HG03039 (cell line): ENCODE measurements around the gene ATP2C1.

ENCODE experiments used
- ATAC-seq: cut with Tn5 transposase; IDR thresholded peaks from one replicate; pipeline ENCODE4 v1.9.1; 2021; ENCODE audit warnings: mild to moderate bottlenecking, moderate library complexity; ENCODE audit not compliant: unreplicated experiment

Gene ATP2C1

DNA sequence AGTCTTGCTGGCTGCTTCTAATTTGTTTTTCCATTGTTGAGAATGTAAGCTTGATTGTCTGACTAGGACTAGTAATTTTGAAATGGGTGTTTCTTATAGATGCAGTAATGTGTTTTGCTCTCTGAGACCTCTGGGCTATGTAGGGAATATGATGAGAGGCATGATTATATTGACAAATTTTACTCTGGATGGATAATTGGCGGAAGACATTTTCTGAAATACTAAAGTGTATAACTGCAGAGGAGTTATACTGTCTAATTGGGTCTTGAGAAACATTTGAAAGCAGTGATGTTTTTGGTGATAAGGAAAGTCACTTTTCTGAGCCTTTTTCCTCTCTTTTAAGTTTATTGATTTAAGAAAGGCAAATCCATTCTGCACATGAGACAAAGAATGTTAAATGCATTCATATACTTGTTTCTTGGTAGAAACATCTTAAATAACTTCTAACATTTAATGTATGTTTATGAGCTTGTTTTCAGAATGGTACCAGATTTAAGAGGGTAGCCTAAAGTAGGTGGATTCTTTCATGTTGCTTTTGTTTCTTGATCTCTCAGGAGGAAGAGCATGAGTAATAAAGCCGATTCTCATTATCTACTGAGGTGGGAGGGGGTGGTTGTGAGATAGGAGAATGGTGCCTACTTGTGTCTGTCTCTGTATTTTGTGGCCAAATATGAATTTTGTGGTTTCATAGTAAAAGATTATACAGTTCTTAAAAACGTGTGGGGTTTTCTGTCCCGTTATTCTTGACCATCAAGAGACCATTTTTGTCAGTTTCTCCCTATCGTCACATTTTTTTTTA, 2.0 kb downstream of the ATP2C1 start:
- no peak for ATAC-seq

DNA sequence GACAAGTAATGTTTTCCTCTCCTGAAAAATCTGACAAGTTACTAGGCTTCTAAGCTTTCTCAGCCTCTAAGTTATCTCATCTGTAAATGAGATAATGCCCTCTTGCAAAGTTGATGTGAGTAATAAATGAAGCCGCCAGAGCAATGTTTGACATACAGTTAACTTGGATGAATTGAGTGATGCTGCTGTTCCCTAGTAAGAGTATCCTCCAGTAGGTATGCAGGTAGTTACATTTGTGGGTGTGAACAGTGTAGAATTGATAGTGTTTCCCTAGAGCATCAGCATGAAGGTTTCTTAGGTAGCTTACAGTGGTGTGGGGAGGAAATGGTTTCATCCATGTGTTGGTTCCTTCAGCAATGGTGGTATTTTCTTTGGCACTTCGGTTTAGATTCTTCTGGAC, 3.4 kb downstream of the ATP2C1 start:
- ATAC-seq: no peak

DNA sequence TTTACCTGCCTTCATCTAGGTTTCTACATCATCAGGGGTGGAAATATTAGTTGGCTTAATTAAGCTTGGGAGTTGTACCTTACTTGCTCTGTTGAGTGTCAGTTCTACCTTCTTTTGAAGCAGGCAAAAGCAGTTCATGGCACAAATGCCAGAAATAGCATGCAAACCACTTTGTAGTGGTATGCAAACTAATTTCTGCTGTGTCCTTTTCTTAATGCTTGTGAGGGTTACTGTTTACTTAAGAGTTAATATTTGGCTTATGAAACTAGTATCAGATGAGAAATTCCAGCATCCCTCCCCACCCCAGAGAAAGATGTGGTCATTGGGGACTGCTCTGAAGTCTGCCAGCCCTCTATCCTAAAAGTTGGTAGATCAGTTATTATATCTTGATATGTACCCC, 7.1 kb downstream of the ATP2C1 start:
- no peak for ATAC-seq

DNA sequence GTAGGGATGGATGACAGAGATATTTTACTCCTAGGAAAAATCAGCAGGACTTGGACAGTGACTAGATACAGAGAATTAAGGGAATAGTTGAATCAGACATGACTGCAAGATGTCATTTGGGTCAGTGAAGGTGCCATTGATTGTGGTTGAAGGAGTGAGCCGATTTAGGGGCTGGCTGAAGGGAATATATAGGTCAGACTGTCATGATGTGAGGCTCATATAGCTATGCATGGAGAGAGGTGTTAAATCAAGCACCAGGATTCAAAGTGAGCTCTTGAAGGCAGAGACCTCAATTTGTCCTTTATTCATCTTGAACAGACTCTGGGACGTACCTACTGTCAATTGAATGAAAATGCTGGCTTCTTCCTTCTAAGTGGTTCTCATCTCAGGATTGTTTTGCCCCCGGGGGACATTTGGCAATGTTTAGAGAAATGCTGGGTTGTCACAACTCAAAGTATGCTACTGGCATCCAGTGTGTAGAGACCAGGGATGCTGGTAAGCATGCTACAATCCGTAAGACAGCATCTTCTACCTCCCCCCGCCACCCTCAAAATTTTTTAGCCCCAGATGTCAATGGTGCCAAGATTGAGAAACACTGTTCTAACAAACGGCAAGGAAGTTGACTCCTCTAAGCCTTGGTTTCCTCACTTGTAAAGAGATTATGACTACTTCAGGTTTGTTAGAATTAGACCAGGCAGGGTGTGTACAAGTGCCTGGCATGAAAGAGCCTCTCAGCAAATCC, 7.8 kb downstream of the ATP2C1 start:
- no peak for ATAC-seq

DNA sequence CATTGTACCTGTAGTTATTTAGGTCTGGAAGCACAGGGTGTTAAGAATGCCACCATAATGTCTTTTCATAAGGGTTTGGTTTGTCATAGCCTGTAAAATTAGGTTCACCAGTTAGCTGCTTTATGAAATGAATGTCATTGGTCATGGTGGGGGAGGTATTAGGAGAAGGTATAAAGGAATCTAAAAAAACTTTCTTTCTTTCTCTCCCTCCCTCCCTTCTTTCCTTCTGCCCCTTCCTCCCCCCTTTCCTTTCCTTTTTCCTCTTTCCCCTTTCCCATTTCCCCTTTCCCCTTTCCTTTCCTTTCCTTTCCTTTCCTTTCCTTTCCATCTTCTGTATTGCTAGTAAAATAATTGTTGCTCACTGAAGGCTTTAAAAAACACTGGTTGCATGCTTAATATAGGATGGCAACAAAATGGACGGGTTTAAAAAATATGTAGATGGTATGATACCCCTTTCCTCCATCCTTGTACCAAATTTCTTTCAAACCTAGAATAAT, 9.6 kb downstream of the ATP2C1 start:
- no peak for ATAC-seq

DNA sequence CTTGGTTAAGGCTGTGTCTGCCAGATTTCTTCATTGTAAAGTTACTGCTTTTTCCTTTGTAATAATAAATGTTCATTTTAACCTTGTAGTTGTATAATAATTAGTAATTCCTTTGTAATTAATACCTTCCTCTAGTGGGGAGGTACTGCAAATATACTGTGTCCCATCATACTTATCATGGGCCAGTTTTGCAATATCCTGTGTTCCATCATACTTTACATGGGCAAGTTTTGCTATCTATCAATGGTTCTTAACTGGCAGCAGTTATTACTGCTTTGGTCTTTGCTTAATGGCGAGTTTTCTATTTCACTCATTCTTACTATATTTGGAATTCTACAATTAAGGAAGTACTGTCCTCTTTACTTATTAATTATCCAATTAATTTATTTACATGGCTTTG, 10.6 kb downstream of the ATP2C1 start:
- ATAC-seq: no peak

DNA sequence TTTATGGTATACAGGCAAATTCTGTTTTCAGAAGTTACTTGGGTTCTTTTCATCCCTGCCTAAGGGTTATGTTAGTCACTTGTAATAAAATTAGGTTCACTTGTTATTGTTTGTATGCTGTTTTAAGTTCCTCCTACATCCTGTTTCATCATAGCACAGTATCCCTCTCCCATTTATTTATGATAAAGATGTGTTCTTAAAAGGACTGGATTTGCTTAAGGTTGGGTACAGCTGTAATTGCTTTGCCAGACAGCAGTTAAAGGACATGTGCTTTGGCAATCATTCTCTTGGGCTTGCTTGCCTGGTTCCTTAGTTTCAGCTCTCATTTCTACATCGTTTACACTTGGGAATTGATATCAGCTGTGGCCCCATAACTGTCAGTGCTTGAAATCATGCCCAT, 11.7 kb downstream of the ATP2C1 start:
- no peak for ATAC-seq

DNA sequence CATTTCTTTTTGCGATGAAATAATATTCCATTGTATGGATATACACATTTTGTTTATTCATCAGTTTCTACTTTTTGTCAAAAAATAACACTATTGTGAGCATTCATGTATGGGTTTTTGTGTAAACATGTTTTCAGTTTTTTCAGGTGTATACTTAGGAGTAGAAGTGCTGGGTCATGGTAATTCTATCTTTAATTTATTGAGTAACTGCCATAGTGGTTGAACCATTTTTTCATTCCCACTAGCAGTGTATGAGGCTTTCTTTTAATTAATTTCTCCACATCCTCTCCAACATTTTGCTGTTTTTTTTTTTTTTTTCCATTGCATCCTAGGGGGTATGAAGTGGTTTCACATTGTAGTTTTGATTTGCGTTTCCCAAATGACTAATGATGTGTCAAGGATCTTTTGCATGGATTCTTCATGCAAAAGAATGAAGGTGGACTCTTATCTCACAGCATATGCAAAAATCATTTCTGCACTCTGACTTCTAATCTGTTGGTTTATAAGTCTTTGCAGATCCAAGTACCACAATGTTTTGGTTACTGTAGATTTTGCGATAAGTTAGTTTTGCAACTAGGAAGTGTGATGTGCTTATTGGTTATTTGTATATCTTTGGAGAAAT, 12.6 kb downstream of the ATP2C1 start:
- no peak for ATAC-seq

DNA sequence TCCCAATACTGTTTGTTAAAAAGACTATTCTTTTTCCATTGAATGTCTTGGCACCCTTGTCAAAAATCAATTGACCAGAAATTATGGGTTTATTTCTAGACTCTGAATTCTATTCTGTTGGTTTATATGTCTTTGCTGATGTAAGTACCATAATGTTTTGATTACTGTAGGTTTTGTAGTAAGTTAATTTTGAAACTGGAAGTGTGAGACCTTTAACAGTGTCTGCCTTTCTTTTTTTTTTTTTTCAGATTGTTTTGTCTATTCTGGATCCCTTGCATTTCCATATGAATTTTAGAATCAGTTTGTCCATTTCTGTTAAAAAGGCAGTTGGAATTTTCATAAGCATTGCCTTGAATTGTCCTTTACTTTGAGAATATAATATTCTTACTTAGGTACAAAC, 13.6 kb downstream of the ATP2C1 start:
- ATAC-seq: no peak

DNA sequence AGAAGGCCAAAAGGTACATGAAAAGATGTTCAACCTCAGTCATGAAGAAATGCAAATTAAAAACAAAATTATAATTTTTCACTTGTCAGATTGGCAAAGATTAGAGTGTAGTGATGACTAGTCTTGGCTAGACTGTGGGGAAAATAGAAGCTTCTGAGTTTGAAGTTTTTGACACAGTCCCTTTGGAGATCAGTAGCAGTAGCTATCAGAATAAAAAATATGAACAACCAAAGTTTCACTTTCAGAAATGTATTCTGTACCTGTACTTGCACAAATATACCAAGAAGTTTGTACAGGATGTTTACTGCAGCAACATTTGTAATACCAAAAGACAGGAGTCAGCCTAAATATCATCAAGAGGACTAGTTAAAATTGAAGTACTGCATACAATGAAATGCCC, 14.1 kb downstream of the ATP2C1 start:
- no peak for ATAC-seq

DNA sequence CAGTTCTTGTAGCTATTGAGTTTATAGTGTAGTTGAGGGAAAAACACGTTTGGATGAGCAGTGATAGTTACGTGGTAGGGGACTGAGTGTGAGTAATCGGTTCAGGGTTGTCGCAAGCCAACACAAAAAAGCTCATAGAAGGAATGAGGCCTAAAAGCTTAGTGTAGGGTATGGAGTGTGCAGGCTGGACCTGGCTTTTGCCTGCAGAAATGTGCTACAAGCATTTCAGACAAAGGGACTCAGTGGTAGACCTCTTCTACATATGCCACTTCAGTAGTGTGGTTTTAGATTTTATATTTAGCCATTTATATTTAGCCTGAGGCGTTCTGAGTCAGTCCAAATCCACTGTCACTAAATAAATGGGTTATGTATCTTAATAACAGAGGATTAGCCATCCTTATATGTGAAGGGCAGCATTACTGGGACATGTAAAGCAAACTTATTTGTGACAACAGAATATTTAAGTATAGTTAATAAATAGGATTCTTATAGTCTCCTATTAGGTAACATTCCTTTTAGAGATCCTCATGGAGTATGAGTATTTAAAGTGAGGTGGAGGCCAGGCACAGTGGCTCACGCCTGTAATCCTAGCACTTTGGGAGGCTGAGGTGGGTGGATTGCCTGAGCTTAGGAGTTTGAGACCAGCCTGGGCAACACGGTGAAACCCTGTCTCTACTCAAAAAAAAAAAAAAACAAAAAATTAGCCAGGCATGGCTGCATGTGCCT, 21.8 kb downstream of the ATP2C1 start:
- no peak for ATAC-seq

DNA sequence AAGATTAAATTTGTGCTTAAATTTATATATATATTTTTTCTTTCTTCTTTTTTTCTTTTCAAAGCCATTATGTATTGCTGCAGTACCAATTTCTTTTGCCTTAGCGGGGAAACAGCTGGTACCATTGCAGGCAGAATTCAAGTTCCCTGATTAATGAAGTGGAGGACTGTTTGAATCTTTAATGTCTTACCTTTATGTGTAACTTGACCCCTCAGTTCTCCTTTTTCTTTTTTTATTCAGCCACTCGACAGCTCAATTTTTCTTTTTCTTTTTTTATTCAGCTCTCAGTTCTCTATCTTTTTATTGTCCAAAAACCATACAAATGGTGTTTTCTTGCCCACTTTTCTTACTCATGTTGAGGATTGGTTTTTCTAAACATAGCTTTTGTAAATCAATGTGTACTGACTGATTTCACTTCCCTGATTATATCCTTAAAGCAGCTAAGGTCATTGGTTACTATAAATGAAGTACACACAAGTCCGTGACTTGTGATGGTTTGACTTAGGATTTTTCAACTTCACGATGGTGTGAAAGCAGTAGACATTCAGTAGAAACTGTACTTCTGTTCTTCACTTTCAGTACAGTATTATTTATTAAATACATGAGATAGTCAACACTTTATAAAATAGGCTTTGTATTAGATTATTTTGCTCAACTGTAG, 22.8 kb downstream of the ATP2C1 start:
- ATAC-seq: no peak

DNA sequence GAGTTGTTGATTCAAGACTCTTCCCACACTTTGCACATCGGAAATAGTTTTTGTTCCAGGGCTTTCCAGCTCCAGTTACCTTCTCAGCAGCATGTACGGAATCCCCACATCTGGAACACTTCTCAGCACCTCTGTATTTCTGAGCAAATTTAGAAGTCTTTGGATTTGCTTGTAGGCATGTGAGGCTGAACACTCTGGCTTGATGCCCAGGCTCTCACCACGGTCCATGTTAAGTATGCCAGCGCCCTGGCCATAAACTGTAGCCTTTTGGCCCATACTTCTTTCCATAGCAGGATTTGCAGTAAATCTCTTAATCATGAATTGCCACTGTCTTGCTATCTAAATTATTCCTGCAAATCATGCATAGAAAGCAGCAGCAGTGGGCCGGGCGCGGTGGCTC, 24.4 kb downstream of the ATP2C1 start:
- no peak for ATAC-seq

DNA sequence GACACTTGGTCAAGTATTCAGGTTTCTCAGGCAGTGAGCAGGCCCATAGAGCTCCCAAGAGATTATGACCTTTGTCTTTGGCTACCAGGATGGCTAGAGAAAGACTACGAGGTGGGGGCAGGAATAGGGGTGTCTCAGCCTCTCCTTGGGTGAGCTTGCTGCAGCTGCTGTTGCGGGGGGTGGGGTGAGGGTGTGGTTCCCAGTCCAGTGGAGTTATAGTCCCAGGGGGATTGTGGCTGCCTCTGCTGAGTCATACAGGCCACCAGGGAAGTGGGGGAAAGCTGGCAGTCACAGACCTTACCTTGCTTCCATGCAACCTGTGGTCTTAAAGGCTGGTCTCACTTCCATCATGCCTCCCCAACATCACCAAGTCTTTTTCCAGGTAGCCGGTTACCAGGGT, 31.7 kb downstream of the ATP2C1 start:
- peak; percentile 48 for ATAC-seq

DNA sequence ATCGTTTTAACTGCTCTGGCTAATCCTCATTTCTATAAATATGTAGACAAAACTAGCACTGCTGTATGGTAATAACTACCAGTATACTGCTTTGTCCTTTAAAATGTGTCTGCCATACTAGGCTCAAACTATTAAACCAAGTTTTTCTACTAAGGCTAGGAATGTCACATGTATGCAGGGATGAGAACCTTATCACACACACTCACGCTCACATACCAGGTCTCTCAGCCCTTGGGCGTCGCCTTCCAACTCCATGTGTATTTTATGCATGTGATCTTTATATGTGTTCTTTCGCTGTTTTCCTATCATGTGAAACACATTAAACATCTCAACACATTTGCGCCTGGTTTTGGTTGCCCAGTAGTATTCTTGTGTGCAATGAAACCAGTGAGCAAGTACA, 32.6 kb downstream of the ATP2C1 start:
- no peak for ATAC-seq

DNA sequence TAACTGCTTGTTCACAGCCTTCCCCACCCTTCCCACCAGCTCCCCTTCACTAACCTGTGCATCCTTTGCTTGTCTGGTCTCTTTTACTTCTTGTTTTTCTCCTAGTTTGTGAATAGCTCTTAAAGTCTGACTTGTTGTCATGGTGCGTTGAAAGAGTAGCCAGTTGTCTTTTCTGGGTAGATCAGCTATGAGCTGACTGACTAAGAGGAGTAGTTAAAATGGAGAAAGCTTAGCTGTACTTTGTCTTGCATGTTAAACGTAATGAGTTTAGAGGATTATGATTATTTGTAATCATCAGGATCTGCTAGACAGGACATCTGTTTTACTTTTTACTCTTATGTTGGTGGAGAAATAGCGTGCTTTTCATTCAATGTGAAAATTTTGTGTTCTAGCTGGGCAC, 35.9 kb downstream of the ATP2C1 start:
- no peak for ATAC-seq

DNA sequence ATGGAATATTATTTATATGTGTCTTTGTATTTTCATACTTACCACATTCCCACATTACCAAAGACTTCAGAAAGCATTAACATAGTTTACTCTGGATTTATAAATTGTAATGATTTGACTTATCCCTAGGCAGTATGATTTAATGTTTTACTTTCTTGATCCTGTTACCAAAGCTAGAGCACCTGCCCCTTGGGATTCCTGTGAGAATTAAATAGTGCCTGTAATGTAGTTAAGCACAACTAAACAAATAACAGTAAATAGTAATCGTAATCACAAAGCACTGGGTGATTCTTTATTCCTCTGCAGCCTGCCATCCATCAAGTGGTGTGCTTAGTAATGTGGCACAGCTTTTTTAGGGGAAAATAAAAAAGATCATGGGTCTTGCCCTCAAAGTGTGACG, 39.1 kb downstream of the ATP2C1 start:
- no peak for ATAC-seq

DNA sequence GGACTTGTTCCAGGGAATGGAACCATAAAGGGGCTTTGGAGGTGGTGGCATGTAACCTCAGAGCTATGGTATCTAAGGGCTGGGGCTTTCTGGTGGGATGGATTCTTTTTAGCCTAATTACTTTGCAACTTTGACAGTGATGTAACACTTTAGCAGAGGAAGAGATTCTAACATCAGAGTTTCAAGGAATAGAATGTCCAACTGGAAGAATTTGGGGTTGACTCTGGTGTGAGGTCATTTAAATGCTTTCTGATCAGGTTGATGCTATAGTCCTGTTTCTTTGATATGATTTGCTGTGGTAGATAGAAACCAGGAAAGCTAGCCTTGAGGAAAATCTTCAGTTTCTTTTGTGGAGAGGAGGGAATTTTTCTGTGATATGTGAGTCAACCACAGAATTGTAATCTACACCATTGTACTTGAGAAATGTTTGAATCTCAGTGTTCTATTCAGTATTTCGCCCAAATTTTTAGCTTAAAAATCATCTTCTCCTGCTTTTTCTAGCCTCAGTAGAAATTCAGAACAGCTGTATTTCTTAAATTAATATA, 40.0 kb downstream of the ATP2C1 start:
- ATAC-seq: no peak

DNA sequence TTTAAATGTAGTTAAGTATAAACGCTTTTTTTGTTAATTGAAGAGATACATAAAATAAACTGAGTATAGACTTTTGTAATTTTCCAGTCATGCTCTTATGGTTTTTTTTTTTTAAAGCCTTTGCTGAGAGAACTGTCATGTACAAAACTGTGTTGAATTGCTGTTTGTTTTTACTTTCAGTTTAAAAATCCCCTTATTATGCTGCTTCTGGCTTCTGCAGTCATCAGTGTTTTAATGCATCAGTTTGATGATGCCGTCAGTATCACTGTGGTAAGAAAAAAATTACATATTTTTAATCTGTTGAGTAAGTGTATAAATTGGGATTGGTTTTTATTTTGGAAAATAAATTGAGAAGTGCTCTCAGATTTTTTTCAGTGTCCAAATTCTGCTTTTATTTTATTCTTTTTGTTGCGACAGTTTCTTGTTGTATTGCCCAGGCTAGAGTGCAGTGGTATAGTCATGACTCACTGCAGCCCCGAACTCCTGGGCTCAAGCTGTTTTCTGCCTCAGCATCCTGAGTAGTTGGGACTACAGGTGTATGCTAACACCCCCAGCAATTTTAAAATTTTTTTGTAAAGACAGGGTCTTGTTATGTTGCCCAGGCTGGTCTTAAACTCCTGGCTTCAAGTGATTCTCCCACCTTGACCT, 40.7 kb downstream of the ATP2C1 start:
- no peak for ATAC-seq
